GM18861 (cell line): ENCODE results near the gene TWIST2.

Experiments used
- ATAC-seq: cut with Tn5 transposase; IDR thresholded peaks from one replicate; pipeline ENCODE4 v1.9.1; 2021; ENCODE audit not compliant: unreplicated experiment

TWIST2 gene

DNA sequence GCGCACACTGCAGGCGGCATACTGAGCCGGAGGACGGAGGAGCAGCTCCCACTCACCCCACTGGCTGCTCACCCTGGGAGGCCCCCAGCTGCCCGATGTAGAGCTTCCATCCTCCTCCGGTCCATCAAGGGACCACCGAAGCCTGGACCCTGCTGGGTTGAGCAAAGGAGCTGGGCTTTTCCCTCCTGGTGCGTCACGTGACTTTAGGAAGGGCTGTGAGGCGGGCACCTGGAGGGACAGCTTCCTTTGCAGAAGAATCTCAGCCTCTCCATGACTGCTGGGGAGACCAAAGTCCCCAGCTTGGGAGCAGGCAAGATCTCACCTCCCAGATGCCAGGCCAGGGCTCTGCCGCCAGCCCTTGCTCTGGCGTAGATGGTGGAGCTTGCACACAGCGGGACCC lies 102.7 kb downstream of the TWIST2 start:
- ATAC-seq, result no peak

DNA sequence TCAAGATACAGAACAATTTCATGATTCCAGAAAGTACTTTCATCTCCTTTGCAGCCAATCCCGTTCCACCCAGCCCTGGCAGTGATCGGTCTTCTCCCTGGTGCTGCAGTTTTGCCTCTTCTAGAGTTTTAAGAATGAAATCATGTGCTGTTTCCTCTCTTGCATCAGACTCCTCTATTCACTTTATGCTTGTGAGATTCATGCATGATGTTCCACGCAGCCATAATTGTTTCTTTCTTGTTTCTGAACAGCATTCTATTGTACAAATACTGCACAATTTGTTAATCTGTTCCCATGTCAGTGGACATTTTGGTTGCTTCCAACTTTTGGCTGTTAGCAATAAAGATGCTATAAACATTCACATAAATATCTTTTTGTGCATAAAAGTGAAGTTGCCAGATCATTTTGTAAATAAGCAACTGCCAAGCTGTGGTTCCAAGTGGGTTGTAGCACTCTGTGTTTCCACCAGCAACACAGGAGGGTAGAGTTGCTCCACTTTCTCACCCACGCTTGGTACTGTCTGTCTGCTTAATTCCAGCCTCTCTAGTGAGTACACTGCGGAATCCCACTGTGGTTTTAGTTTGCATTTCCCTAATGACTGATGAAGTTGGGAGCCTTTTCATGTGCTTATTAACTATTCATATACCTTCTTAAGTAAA lies 104.5 kb downstream of the TWIST2 start:
- no peak for ATAC-seq

DNA sequence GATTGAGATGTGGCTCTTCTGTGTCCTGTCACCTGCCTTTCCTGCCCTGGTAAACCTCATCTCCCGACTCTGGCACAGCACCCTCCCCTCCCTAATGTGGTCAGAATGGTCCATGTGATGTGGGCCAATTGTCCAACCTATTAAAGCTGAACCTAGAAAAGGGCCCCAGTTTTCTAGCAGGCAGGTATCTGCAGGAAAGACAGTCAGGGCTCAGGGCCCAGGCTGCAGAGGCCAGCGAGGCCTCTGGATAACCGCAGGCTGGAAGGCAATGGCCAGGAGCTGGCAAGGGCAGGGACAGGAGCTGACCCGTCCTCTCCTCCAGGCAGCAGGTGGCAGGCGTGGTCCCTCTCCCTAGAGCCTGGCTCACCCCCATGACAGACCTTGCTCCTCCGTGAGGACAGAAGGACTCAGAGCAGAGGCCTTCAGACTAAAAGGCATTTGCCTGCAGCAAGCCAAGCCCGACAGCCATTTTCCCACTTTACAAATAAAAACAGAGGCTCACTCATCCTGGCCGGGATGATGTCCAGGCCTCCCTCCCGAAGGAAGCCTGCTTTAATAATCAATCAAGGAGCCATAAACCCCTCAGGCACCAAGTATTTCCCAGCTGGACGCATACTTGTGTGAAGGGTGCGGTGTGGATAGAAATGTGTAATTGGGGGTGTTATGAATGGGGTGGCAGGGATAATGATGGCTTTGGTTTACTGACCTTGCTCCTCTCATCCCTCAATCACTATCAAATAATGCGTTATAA lies 107.1 kb downstream of the TWIST2 start:
- ATAC-seq, result no peak

DNA sequence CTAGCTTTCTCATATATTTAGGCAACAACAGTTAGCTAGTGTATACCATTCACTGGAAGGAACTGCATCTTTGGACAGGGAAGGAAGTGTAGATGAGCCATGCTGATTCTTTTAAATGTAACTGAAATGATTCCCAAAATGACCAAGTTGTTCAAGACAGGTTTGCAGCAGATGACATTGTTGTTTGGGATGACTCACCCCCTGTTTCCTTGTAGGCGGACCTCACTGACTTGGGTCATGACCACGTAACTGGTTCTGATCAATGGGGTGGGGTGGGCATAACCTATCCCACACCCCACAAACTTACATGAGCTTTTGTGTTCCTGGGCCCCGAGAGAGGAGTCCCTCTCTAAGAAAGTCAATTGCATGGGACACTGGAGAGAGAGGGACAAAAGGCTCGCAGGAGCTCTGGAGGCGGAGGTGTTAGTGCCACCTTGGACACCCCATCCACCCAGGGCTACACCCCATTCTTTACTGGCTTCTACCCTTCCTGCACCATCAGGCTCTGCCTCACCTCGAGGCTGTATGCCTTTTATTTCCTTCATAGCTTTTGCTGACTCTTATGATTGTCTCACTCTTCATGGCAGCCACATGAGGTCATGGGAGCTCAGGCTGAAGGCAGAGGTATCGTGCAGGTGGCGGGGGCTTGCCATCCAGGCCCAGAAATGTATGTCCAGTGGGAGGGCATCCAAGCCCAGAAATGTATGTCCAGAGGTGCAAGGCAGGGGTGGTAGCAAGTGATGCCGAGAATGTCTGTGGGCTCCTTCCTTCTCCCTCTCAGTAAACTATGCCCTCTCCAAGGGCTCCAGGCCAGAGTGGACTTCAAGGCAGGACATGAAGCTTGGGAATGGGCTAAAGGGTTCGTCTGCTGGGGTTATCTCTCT lies 108.0 kb downstream of the TWIST2 start:
- ATAC-seq, result no peak

DNA sequence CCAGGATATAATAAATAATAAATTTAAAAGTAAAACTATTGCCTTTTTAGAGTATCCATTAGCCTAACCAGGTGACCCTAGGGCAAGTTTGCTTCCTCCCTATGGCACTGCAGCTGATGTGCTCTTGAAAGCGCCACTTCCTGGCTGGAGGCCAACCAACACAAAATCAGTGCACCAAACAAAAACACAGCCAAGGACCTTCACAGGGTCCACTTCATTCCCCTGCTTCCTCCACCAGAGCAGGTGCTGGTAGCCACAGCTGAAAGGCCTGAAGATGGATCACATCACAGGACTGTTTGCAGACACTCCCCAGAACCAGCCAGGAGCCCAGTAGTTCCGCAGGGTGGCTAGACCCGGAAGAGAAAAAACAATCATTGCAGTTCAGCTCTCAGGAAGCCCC lies 108.8 kb downstream of the TWIST2 start:
- ATAC-seq, result no peak
